HG02973 (cell line): ENCODE measurements around the gene GSG1L.

Source experiments
- ATAC-seq: cut with Tn5 transposase; IDR thresholded peaks from one replicate; pipeline ENCODE4 v1.9.1; 2021; ENCODE audit warnings: moderate library complexity; ENCODE audit not compliant: unreplicated experiment

The GSG1L gene

GRCh38 chr16:27801289-27801945 is 262.1 kb downstream of the GSG1L start:
- ATAC-seq, result no peak

GRCh38 chr16:27800817-27801216 is 262.7 kb downstream of the GSG1L start:
- no peak for ATAC-seq

- ATAC-seq, result no peak
Measured at GRCh38 chr16:27799896-27800295, 263.6 kb downstream of the GSG1L start.

- no peak for ATAC-seq
Measured at GRCh38 chr16:27798241-27798640, 265.3 kb downstream of the GSG1L start.

- no peak for ATAC-seq
Measured at GRCh38 chr16:27795992-27796614, 267.4 kb downstream of the GSG1L start.

GRCh38 chr16:27793249-27793622 is 270.3 kb downstream of the GSG1L start:
- no peak for ATAC-seq

- ATAC-seq, result no peak
Measured at GRCh38 chr16:27792486-27793248, 270.8 kb downstream of the GSG1L start.

- no peak for ATAC-seq
Measured at GRCh38 chr16:27791404-27791719, 272.2 kb downstream of the GSG1L start.

- ATAC-seq, result no peak
Measured at GRCh38 chr16:27790546-27791403, 272.7 kb downstream of the GSG1L start.

GRCh38 chr16:27789595-27790241 is 273.8 kb downstream of the GSG1L start:
- no peak for ATAC-seq

GRCh38 chr16:27789150-27789549 is 274.4 kb downstream of the GSG1L start:
- ATAC-seq, result no peak

- no peak for ATAC-seq
Measured at GRCh38 chr16:27787665-27788064, 275.8 kb downstream of the GSG1L start.

- ATAC-seq, result no peak
Measured at GRCh38 chr16:27786923-27787625, 276.4 kb downstream of the GSG1L start.

- ATAC-seq, result no peak
Measured at GRCh38 chr16:27786221-27786922, 277.1 kb downstream of the GSG1L start.

- ATAC-seq, result no peak
Measured at GRCh38 chr16:27785307-27785678, 278.2 kb downstream of the GSG1L start.

- ATAC-seq, result no peak
Measured at GRCh38 chr16:27784351-27785306, 278.9 kb downstream of the GSG1L start.

GRCh38 chr16:27781981-27782880 is 281.3 kb downstream of the GSG1L start:
- no peak for ATAC-seq

GRCh38 chr16:27781195-27781524 is 282.4 kb downstream of the GSG1L start:
- no peak for ATAC-seq
